ENCODE results near the gene EPS8L3.

Gene EPS8L3

DNA sequence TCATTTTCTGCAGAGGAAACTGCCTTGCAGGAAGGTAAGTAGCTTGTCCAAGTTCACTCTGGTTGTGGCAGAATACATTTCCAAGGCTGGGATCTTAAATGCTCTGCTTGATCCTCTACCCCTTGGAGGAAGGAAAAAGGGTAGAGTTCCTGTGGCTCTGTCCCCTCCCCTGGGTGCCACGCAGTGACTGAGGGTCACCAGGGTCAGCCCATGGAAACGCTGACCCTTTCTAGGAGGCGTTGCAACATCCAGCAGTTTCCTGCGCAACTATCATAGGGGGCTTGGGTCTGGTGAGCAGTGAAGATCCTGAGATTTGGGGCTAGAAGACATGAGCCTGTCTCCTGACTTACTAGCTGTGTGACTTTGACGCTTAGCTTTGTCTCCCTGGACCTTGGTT lies 29.4 kb upstream of the EPS8L3 start:
- DNase-seq = no peak

DNA sequence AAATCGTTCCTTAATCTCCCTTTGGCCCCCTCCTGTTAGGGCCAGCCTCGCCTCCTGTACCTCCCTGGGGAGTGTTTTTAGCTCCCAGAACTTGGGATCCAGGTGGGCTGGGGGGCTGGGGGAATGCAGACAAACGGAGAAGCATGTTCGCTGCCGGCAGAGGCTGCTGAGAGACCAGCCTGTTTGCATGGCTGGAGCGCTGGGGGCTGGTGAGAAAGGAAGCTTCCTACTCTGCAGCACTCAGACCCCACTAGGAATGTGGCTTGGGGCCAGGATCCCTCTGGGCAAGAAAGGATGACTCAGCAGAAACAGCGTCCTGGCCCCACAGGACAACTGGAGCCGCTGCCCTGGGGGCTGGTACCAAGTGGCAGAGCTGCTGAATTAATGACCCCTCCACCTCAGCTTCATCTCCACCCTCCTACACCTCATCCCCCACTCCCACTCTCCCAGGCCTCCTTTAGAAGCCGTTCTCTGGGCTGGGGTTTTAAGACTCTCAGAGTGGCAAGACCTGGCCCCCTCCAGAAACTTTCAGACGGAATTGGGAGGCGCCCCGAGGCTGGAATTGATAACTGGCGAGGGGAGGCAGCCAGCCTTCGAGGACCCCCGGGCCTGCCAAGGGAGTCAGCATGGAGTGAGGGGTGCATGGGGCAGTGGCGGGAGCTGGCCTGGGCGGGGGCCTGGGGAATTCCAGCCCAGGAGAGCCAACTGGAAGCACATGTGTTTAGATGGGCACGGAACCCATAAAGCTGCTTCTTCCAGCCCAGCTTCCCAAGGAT lies 28.5 kb upstream of the EPS8L3 start:
- no peak for DNase-seq

DNA sequence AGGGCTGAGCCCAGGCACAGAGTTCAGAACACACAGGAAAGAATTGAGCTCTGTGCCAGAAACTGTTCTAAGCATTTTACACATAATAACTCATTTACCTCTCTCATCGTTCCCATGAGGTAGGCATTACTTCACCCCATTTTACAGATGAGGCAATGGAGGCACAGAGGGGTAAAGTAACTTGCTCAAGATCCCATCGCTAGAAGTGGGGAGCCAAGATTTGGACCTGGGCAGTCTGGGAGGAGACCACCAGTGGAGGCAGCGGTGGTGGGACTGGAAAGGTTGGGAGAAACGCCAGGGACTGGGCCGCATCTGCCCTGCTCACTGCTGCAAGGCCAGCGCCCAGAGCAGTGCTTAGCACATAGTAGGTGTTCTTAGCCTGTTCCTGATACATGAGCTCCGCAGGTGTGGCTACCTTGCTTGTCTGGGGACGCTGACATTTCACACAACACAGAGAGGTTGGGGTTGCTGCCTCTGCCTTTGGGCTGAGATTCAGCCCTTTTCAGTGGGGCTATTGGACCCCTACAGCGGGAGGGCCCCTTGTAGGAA lies 27.8 kb upstream of the EPS8L3 start:
- no peak for DNase-seq

DNA sequence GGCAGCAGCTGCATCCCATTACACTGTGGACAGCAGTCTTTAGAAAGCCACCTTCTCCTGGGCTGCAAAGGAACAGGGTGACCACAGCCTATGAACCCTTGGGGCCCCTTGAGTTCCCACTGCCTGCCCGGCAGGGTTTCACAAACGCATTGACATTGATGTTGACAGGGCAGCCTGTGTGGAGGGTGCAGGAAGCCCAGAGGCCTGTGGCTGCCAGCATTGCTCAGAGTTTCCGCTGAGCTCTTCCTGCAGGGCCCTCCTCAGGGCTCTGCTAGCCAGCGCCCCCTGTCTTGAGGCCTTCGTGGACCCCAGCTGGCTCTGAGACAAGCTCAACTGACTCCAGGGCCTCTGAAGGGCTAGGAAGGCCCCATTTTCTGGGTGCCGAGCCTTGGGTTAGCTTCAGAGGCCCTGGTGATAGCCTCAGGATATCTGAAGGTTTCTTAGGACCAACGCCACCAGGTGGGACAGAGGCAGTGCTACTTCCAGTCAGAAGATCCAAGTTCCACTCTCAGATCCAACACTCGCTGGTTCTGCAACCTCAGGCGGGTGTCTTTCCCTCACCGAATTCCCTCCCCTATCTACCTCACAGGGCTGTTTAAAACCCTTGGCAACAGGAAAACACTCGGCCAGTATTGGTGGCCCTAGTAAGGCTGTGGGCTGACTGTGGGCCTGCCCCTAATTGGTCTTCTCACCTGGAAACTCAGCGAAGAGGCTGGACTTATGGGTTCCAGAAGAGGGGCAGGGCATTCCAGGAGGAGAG lies 27.2 kb upstream of the EPS8L3 start:
- peak; percentile 88 for DNase-seq

DNA sequence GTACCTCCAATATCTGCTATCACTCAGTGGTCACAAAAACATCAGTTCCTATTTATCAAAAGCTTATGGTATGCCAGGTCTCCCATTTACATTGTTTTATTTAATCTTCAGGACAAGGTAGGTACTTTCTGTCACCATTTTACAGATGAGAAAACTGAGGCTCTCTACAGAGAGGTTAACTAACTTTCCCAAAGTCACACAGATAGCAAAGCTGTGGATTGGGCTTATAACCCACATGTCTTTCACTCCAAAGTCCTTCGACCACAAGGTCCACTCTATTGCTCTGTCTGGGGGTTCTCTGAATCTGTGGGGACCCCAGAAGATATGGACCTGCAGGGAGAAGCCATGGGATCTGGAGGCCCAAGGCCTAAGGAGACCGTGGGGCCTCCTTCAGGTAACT lies 26.6 kb upstream of the EPS8L3 start:
- peak; percentile 79 for DNase-seq

DNA sequence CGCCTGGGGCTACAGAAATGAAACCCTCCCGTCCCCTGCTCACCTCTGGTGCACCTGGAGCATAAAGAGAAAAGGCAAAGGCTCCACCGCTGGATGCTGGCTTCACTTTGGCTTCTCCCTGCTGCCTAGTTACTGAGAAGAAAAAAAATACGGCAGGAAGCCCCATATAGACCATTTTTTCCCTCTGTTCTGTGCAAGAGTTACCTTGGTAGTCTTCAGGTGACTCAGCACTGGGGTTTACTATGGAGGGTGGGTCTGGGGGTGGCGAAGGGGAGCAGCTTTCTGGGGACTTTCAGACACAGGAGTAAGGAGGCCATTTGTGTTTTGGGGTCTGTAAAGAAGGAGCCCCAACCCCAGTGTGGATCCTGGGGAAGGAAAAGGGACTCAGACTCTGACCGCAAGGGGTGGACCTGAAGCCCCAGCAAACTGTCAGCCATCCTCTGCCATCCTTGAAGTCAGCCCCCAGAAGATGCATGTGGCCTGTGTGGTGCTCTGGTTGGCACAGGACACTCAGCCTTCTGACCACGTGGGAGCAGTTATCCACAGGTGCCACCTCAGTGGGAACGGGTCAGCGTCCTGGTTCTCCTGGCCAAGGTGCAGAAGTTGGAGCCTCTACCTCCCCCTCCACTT lies 25.9 kb upstream of the EPS8L3 start:
- DNase-seq = no peak

DNA sequence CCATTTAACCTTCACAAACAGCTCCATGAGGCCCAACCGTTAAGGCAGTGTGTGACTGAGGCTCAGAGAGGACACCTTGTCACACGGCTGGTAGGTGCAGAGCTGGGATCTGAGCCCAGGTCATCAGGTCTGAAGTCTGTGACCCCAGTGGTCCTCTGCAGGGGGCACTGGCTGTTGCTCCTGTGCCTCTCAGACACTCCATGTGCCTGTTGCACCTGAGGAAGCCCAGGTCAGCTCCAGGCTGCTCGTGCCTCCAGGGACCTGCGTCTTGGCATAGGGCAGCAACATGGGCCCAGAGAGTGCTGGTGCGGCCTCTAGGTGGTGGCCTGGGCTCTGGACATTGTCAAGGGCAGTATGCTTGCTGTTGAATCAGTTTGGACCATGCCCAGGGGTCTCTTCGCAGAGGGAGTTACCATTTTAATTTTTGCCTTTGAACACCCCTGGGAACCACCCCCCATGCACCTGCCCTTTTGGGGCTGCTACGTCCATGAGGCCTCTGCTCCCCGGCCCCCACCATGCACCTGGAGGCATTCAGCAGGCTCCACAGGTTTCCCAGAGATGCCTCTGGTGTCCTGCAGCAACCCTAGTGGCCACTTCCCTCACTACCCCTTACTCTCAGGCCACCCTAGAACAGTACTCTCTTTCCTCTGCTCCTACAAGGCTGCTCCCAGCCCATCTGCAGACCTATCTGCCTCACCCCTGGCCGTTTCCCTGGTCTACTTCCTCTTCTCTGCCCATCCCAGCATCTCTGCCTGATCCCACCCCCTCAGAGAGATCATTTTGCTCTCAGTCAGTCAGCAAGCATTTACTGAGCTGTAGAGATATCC lies 25.2 kb upstream of the EPS8L3 start:
- DNase-seq = peak; percentile 23

DNA sequence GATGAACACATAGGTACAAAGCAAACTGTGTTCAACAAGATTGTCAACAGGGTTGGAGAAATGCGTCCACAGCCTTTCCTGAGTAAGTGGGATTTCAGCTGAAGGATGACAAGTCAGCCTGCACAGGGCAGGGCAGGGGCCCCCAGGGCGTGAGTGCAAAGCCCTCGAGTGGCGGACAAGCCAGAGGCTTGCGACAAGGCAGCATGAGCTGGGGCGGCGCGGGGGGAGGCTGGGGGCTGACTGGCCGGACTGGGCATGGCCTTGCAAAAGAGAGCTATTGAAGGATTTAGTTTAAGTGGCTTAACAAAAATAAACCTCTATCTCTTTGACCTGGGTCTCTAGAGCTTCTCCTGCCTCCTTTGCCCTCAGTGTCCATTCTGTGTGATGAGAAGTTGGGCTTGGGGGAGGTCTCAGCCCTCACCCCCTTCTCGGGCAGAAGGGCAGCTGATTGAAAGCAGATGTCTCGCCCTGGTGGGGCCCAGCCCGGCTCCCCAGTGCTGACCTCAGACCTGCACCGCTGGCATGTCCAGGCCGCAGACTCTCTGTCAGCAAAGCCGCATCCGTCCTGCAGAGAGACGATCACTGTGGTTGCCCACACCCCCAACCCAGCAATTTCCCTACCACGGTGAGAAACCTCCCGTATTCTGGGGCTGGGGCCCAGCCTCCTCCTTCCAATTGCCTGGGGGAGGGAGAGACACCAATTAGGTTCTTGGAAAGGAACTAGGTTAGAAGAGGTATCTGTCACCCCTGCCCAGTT lies 24.3 kb upstream of the EPS8L3 start:
- DNase-seq = no peak

DNA sequence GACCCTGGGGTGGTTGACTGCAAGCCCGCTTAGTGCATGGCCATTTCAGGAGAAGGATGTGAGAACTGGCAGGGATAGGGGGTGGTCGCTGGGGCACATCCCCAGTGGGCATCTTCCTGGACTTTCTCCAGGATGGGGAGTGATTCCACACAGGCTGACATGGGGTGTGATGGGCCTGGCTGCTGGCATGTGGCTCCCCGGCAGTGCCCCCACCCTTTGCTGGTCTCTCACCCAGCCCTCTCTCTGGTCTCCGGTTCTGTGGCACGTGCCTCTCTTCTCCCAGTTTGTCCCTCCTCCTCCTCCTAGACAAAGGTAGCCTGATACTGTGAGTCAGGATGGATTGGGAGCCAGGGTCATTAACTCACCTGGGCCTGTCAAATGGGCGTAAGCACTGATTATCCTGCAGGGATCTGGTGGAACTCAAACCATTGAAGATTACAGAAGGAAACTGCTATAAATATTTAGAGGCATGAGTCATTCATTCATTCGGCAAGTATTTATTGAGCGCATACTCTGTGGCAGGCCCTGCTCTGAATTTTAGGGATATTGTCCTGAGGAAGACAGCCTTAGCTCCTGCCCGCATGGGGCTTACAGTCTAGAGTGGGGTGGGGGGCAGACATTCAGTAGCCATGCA lies 23.6 kb upstream of the EPS8L3 start:
- no peak for DNase-seq

DNA sequence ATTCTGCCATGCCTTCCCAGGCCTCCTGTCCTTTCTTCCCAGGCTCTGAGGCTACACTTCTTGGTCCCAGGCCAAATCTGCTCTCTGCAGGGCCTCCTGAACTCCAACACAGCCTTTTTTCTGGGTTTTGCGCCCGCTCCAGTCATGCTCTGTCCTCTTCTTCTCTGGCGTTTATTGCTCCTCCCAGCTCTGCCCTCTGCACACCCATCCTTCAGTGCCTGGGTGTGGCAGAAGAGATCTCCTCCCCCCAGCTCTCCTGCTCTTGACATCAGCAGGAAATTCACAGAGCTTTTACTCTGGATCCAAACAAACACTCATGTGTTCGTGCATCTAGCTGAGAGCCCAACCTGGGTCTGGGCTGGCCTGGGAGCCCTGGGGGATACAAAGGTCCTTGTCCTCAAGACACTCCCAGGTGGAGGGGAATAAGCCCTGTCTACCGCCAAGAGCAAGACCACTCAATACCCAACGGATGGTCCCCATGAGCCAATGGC lies 22.9 kb upstream of the EPS8L3 start:
- no peak for DNase-seq

DNA sequence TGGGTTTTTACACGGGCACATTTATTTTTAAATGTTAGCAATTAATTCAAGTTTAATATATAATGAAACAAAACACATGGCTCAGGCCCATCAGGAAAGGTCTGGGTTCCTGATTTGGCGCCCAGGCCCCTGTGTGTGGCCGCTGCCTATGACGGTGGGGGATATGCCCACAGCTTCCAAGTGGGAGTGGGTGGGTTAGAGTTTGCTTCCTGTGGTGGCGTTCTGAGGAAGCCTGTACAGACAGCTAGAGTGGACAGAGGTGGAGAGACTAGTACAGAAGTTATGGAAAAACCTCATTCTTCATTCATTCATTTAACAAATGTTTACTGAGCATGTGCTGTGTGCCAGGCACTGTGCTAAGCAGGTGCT lies 22.4 kb upstream of the EPS8L3 start:
- no peak for DNase-seq

DNA sequence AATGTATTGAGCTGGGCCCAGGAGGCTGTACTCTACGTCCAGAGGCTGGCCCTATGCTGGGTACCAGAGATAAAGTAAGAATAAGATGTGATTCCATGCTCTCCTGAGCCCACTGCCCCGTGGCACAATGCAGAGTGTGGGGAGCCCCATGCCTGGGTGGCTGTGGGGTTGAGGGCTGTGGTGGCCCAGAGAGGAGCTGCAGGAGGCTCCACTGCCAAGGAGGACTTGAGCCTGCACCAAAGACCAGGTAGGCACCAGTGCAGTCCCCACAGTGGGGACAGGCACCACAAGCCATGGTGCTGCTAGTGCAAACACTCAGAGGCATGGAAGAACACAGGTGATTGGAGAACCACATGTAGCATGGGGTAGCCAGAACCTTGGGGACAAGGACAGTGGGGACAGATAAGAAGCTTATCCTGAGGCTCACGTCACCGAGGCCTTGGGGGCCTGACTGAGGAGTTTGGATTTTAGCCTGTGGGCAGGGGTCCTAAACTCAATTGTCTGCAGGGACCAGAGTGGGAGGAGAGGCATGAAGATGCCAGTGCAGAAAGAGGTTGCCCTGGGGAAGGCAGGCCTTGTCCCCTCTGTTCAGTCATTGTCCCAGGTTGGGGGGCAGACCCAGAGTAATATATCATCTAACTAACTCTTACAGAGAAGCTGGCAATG lies 21.9 kb upstream of the EPS8L3 start:
- no peak for DNase-seq

DNA sequence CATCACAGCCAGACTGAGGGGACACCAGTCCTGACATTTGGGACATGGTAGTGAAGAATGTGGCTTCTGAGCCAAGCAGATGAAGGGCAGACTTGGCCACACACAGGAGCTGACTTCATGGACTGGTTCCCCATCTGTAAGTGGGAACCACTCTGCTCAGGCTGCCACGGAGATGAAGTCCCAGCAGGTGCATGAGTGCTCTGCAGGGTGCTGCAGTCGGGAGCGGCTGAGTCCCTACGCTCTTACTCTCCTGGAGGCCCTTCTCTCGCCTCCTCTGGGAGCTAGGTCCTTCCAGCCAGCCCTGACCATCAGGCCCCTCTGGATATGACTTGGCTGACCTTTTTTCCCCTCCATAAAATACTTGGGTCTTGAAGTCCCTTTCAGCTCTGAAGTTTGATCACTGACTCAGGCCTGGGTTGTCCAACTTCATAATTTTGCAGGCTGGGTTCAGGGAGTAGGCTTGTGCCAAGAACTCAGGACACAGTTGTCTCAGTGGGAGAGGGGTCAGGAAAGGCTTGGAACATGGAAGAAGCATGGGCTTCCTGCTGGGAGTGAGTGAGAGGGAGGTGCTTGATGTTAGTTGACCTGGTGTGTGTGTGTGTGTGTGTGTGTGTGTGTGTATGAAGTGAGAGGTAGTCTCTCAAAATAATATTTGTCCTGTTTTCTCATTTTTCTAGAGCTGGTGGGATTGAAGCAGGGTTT lies 21.0 kb upstream of the EPS8L3 start:
- no peak for DNase-seq

DNA sequence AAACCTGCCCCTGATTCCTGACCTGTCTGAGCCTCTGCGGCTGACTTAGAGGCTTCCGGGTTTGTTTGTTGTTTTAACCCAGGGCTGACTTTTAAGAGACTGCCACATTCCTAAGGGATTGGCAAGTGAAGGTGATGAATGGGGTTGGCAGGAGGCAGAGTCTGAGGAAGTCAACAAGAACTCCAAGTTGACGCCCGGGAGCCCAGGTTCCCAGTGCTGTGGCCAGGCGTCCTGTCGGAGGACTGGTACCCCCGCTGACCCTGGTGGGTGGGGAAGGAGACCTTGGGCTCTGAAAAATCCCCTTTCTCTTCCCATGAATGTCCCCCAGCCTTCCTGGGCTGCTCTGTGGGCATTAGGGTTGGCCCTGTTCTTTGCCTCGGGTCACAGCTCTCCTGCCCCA lies 19.7 kb upstream of the EPS8L3 start:
- DNase-seq = no peak

DNA sequence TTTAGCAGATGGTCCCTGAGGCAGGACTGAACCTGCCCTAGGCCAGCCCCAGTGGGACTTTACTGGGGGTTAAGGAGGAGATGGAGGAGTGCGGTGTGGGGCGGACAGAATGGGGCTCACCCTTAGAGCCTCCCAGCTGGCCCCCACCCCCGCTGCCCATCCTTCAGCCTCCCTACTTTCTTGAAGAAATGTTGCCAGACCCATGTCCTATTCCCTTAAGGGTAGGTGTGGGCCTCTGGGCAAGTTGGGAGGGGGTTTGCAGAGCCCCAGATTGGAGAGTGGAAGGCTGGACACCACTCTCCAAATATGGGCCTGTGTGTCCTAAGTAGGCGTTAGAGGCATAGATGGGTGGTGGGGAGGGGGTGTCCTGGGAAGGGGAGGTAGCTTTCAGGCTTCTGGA lies 19.2 kb upstream of the EPS8L3 start:
- DNase-seq = no peak

DNA sequence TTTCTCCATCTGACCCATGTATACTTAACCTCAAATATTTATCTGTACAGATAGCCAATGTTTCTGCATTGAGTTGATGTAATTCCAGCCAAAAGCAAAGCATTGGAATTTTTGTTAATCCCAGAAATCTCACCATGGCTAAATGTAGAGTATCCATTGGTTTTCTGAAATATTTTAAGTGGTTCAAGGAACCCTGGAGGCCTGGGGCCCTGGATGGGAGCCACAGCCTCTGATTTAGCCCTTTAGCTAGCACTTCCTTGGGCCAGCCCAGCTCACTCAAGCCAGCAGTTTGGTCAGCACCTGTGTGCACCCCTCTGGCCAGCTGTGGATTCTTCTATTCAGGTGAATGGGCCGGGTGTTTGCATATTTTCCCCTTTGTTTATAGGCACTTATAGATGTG lies 18.8 kb upstream of the EPS8L3 start:
- DNase-seq = no peak

DNA sequence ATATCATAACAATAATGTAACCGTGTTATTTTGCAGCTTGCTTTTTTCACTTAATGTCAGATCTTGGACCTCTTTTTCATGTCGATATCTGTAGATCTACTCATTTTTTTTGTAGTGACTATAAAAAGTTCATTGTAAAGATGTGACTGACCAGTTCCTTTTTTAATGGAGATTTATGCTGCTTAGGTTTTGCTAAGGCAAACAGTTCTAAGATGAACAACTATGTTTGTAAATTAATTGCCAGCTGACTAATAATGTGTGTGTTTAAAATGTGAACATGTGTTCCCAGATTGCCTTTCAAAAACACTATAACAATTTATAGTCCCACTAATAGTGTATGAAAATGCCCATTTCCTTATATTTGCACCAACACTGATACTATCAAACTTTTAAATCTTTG lies 18.1 kb upstream of the EPS8L3 start:
- DNase-seq = no peak

DNA sequence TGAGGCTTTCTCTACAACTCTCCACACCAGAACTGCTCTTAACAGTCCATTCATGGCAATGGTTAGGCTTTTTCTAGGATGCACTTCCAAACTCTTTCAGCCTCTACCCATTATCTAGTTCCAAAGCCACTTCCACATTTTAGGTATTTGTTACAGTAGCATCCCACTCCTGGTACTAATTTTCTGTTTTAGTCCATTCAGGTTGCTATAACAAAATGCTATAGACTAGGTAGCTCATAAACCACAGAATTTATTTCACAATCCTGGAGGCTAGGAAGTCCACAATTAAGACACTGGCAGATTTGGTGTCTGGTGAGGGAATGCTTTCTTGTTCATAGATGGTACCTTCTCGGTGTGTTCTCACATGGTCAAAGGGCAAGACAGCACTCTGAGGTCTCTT lies 17.3 kb upstream of the EPS8L3 start:
- no peak for DNase-seq

DNA sequence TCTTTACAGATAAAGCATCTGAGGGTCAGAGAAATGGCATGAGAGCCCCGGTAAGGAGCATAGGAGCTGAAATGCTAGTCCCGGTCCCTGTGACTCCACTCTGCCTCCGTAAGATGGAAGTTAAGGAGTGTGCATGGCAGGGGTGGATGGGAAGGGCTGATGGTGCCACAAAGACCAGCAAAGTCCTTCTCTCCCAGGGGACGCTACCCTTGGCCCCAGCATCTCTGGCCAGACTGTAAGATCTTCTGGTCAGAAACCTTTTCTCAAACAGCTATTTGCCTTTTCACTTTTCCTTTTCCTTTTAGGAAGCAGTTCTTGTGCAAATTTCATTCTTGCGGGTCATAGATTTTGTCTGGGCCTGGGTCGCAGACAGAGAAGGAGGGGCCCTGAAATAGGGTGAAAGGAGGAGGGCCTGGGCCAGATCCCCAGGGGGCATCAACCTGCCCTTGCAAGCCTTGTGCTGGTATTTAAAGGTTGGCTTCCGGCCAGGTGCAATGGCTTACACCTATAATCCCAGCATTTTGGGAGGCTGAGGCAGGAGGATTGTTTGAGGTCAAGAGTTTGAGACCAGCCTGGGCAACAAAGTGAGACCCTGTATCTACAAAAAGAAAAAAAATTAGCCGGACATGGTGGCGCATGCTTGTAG lies 14.4 kb upstream of the EPS8L3 start:
- DNase-seq = no peak

DNA sequence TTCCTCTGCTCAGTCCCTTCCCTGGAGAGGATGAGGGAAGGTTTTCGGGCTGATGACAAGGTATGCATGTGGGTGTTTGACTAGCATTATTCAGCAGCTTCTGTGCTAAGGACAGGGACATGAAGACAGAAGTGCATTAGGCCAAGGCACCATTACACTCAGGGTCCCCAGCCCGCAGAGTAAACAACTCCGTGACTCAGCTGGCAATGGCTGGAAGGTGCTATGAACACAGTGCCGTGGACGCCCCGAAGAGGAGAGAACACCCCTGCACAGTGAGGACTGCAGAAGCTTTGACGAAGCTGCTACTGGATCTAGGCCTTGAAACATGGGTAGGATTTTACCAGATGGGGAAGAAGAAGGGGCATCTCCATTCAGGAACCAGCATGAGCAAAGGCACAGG lies 13.7 kb upstream of the EPS8L3 start:
- no peak for DNase-seq

Data from KG1 (cell line).